Adipose tissue (tissue), 3 donors: Measurements from ENCODE around the gene EPHA3. TPM values are rescaled to one million over a fixed set of nuclear protein-coding genes. Genes with fewer than 3 reads are reported as not detected.

Experiments used
- H3K27ac ChIP-seq: one replicate; pipeline ENCODE4 v1.5.1; 2013; ENCODE audit warnings: low read depth, low read length
- WGBS, 3 donors: extraction: QIAGEN DNeasy Blood & Tissue Kit; methylation state at CpG; one replicate each; pipeline ENCODE4 v1.1.7; 2013; 5-methylcytosine and 5-hydroxymethylcytosine counted together
- polyA plus RNA-seq, 3 donors: library from polyadenylated mRNA; stranded (reverse); fragments of 200-250 nt; gene quantifications; one replicate each; pipeline ENCODE4 v1.2.3, GENCODE V29; 2013
- donor health status: healthy with polysubstance abuse.
- donor health status: Bipolar disorder and iron deficiency.
- donor health status: healthy.

The EPHA3 gene
- polyA plus RNA-seq, 3 donors: 0.84 to 2.3 (median 1.1) TPM

DNA sequence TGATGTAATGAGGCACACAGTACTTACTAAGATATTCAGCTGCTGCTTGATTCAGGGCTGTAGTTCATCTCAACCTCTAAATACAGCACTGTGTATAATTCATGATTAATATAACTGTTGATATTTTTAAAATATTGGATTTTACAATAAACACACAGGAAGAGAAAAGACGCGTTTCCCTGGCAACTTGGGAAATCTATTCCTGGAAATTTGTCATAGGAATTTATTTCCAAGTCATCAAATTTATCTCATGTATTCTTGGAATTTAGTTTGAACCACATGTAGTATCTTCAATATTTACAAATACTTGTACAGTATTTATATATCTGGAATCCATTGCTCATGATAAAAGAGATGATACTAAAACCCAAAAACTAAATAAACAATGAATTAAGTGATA, 30.6 kb downstream of the EPHA3 start:
- no peak overlapping the region for H3K27ac ChIP-seq
- WGBS, 3 donors: 62 to 72% (median 72%) methylated on average over 2 of the region's 2 CpGs

DNA sequence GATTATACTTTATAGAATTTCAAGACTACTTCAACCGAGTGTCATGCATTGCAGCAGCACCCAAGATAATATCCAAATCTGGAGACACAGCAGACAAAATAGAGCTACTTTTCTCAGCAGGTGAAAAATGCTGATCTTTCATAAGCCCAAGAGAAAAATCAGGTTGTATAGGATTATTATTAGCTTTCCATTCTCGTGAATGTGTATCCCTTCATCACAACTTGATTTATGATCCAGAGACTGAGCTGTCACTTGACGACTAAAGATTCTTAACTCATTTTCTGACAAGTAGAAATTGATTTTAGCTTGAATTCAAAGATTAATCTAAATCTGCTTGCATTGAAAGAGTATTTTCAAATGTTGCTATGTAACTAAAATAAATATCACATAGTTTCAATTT, 32.4 kb downstream of the EPHA3 start:
- 46 to 76% (median 62%) methylated on average over 3 of the region's 3 CpGs for WGBS, 3 donors
- no peak overlapping the region for H3K27ac ChIP-seq

DNA sequence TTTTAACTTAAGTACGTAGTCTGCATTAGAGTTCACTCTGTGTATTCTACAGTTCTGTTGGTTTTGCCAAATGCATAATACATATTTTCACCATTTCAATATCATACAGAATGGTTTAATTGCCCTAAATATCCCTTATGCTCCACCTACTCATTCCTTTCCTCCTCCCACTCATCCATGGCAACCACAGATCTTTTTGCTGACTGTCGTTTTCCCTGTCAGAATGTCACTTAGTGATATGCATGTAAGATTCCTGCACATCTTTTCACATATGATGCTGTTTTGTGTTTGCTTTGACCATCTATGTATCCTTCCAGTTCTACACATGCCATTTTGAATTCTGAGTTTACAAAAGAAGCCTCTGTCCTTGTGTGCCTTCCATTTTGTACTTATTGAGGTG, 36.7 kb downstream of the EPHA3 start:
- WGBS, 3 donors: 80 to 81% (median 81%) methylated on average over 2 of the region's 2 CpGs

DNA sequence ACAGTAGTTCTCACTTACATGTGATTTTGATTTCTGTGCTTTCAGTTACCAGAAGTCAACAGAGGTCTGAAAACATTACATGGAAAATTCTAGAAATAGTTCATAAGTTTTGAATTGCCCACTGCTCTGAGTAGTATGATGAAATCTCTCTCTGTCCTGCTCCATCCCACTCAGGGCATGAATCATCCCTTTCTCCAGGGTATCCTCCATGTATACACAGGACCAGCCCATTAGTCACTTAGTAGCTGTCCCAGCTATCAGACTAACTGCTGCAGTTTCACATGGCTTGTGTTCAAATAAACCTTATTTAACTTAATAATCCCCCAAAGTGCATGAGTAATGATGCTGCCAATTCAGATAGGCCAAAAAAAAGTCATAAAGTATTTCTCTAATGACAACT, 38.6 kb downstream of the EPHA3 start:
- H3K27ac ChIP-seq: no peak overlapping the region

More for the DNA sequence above, 36.7 kb downstream of the EPHA3 start:
- H3K27ac ChIP-seq: no peak overlapping the region

DNA sequence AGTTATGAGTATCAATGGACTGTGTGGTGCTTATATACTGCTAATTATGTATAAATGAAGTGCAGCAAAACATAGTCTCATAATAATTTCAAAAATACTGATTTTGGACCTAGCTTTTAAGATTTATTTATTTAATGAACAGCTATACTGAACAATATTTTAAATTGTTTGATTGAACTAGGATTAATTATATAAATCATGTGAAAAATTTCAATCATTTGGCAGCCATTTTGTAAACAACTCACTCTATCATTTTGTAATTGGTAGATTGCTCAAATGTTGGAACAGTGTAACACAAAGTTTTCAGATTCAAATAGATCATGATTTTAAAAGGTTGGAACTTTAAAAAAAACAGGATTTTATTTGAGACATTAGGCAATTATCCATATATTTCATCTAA, 47.0 kb downstream of the EPHA3 start:
- no peak overlapping the region for H3K27ac ChIP-seq

DNA sequence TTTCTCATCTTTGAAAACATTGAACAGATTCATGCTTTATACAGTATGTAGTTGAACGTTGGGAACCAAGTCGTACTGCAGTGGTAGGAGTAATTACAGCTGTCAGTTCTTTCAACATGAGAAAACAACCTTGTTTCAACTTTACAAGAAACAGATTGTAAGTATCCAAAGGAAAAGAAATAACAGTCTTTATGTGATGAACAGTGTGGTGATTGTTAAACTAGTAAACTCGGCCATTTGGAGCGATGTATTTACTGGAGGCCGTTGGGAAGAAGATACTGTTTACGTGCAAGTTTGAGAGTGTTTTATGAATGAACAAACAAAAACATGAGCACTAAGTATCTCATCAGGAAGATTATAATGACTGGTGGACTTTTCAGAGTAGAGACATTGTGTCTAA, 48.4 kb downstream of the EPHA3 start:
- no peak overlapping the region for H3K27ac ChIP-seq
- WGBS, 3 donors: 61 to 80% (median 79%) methylated on average over 6 of the region's 6 CpGs

DNA sequence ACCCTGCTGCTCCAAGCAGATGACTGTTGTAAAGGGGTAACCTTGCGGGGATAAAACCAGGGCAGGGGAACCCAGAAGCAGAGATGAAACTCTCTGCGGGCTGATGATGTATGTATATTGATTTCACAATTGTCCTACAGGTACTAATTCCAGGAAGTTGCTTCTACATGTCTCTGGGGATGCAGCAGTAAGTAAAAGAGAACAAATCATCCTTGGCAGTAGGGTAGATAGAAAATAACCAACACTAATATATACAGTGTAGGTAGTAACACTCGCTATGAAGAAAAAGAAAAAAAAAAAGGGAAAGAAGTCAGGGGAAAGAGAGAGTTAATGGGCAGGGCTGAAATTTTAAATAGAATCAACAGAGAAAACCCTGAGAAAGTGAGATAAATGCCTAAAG, 50.2 kb downstream of the EPHA3 start:
- H3K27ac ChIP-seq: no peak overlapping the region
- WGBS, 3 donors: 85 to 88% (median 88%) methylated on average over 3 of the region's 3 CpGs

DNA sequence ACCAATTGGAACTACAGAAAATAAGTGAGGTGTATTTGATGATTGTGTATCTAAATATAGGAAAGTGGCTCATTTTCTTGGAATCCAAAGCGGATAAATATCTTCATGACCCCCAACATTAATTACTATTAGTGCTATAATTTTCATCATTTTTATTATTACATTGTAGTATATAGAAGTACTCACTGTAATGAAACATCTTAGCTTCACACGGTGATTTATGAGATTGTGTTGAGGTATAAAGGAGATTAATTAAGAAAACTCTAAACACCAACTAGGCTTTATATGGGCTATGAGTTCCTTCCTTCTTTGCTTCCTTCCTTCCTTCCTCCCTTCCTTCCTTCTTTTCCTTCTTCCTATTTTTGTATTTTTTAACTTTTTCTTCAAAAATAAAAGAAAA, 52.2 kb downstream of the EPHA3 start:
- WGBS, 3 donors: 90 to 97% (median 97%) methylated on average over 2 of the region's 2 CpGs
- H3K27ac ChIP-seq: no peak overlapping the region

DNA sequence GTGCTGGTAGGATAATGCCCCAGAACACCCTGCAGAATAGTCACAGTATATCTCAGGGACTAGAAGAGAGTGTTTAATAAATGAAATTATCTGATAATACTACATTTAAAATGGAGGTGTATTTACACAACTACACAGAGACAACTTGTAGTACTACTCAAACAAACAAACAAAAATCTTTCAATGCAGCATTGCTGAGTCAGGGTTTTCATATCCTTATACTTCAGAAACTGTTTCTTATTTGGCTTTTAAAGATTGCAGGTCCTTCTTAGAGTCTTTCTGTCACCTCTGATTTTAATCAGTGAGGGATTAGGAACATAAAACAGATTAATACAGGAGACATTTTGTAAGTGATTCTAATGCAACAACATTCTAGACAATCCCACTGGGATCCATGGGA, 57.4 kb downstream of the EPHA3 start:
- no peak overlapping the region for H3K27ac ChIP-seq

DNA sequence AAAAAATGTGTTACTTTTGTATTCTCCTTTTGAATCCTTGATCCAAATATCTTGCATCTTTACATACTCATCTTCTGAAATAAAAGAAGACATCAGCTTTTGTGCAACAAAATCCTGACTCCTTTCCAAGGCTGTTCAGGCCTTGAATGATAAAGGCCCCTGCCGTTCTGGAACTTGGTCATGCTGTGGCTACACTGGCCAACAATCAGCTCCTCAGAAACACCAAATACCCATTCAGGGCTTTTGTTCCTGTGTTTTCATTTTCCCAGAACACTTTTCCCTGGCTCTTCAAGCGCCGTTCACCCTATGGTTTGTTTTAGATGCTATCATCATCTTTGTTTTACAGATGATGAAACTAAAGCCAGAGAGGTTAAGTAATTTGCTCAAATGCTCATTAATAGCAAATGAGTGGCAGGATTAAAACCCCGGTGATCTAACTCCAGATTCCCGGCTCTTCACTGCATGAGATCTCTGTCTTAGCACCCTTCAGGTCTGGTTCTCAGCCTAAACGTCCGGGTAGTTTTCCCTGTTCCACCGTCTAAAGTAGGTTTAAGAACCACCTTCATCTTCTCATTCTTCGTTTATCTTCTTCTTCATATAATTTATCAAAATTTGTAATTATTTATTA, 58.3 kb downstream of the EPHA3 start:
- no peak overlapping the region for H3K27ac ChIP-seq
- 74 to 86% (median 81%) methylated on average over 9 of the region's 9 CpGs for WGBS, 3 donors

DNA sequence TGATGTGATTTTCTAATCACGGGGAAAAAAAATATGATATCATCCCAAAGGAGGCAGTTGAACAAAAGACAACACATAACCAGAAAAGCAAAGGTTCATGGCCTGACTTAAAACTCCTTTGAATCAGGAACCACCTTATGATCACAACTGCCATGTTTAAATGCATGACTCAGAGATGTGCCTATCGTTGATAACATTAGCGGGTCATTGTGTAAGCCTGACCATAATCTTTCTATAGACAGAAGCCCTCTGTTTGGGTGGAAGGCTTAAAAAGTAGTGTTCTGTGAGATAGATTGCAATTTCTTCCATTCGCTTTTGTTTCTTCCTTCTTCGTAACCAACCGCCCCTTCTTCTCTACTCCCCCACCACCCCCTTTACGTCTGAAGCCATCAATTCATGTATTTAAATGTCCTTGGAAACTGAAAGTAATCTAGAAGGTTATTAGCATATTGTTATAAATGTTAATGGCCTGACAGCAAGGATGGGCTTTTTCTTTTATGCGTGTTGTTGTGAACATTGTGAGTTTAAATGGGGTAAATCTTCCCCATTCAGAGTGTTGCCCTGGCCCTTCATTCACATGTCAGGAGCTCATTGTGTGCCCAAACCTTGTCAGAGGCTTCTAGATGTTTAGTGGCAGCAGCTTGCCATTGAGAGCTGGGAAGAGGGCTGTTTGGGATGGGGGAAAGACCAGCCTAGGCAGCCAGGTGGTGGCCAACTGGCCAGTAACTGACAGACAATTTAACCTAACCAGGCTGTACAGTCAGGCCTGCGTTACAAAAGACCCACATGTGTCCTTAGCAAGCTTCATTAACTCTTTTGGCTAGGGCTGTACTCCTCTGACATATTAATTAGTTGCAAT, 64.5 kb downstream of the EPHA3 start:
- no peak overlapping the region for H3K27ac ChIP-seq
- 87 to 89% (median 88%) methylated on average over 9 of the region's 9 CpGs for WGBS, 3 donors

DNA sequence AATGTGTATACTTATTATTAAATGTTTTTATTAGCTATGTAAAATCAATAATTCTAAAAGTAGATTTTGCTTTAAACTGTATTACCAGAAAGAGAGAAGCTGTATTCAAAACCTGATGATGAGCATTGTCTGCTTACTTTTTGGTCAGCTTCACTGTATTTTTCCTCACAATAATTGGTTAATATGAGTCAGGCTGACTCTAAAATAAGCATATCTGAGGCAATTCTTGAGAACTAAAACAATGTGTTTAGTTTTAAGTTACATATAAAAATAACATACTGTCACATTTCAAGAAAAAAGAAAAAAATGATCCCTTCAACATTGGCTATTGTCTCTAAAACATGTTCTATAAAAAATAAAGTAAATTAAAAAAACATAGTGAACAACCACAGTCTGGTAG, 66.1 kb downstream of the EPHA3 start:
- H3K27ac ChIP-seq: no peak overlapping the region

DNA sequence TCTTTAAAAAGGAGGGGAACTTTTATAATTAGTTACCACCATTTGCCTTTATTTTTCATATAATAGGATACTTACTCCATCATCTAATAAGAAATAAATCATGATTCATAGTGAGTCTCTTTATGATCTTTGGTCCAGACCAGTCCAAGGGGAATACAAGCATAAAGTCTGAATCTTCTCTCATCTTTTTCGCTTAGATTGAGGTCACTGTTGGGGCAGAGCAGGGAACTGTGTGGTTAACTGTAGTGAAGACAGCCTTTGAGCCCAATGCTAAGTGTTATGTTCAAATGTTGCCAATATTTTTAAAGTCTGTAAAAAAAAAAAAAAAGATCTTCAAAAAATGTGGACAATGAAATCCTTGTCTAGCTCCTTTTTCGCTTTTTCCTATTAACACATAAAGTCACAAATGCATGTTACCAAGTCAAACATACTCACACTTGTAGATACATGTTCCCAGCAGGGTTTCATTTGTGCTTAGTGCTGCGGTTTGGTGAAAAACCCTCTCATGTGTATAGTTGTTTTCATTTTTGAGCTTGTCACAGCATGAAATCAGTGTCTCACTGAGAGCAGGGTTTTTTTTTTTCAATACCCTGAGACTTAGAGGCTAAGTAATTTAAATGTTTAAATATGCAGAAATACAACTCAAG, 72.1 kb downstream of the EPHA3 start:
- WGBS, 3 donors: 50 to 68% (median 66%) methylated on average over 3 of the region's 3 CpGs

DNA sequence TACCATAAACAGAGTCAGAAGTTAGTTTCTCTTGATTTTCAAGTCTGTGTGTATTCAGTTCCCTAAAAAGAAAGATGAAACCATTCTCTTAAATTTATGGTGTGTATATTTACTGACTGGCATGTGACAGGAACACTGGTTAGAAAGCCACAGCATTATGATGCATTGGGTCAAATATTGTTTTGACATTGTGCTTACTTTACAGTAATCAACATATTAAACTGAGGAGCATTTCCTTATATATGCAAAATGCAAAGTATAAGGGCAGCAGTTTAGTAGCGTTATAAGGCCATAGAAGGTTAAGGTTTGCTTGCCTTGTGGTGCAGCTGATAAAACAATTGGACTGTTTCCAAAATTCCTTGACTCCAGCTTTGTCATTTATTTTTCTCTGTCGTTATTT, 72.9 kb downstream of the EPHA3 start:
- WGBS, 3 donors: 11 to 32% (median 23%) methylated on average over 2 of the region's 2 CpGs
- no peak overlapping the region for H3K27ac ChIP-seq

More for the DNA sequence above, 72.1 kb downstream of the EPHA3 start:
- H3K27ac ChIP-seq: no peak overlapping the region

DNA sequence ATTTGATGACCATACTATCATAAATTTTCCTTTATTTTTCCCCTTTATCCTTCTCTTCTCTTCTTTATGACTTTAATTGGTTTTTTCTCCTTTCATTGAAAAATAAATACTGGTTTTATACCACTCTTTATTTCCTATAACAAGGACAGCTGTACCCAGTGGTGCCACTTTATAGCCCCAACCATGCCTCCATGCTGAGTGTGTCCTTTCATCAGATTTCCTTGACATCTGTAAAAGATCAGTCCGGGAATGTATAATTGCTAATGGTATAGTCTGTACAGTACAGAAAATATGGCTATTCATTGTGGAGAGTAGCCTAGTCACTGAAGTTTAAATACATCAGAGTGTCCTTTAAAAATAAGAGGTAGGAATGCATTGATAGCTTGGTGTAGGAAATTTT, 74.6 kb downstream of the EPHA3 start:
- no peak overlapping the region for H3K27ac ChIP-seq
- 83 to 100% (median 85%) methylated on average over 1 of the region's 1 CpG for WGBS, 3 donors

DNA sequence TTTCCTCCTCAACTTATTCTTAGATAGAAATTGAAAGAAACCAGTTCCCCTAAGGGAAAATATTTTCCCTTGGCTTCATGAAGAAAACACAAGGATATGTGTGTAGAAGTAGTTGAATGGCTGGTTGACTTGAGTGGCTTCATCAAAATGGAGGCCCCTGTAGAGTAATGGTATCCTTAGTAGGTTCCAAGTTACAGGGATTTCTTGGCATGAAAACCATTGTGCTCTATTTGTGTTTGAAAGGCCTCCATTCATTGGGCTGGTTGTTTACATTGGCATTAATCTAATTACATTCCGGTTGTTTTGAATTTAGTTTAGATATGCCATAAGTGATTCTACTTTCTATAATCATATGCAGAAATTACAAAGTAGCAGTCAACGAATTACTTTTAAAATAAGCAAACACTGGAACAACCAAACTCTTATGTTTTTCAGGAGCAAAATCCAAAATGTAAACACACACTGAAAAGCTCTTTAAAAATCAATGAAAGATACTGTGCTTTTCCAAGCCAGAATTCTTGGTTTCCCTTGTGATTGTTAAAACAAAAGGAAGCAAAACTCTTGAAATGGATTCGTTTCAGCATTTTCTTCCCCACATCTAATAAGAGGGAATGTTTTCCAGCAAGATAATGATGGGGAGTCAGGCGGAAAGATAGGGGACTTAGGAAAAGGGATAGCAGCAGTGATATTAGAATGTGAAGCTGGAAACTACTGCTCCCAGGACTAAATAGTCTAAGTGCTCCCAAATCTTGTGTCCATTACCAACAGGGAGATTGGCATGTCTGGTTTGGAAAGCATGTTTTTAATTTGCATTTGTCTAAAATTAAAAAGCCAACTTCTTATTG, 77.0 kb downstream of the EPHA3 start:
- 31 to 66% (median 64%) methylated on average over 4 of the region's 4 CpGs for WGBS, 3 donors
- H3K27ac ChIP-seq: no peak overlapping the region

DNA sequence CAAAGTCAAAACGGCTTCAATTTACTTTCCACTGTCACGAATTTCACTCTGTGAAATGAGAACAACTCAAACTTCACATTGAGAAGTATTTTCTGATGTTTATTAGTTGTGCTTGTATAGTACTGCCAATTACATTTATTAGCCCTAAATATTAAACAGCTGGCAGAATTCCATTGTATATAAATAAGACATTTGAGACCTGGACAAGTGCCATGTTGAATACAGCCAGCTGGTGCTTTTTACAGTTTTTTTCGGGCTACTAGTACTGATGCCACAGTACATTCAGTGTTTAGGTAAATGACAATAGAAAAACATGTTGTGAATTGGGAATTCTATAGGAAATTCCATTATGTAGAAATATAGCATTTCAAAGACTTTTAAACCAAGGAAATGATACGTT, 79.0 kb downstream of the EPHA3 start:
- H3K27ac ChIP-seq: no peak overlapping the region
- 77 to 87% (median 78%) methylated on average over 4 of the region's 4 CpGs for WGBS, 3 donors

DNA sequence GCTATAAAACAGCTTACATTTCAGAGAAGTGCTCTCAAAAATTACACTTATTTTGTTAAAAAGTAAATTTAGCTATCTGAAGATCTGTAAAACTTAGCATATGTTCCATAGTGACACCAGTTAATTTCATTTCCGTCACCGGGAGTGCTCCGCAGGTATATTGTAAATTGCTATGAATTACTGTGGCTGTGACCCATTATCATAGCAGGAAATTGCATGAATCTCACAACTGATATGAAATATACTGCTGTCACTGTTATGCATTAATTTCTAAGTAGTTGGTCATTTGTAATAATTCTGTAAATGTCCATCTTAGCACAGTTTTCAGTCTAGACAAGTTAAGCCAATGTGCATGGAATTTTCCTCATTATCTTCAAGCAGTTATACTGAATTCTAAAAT, 91.2 kb downstream of the EPHA3 start:
- WGBS, 3 donors: 73 to 80% (median 73%) methylated on average over 3 of the region's 3 CpGs
- H3K27ac ChIP-seq: no peak overlapping the region

DNA sequence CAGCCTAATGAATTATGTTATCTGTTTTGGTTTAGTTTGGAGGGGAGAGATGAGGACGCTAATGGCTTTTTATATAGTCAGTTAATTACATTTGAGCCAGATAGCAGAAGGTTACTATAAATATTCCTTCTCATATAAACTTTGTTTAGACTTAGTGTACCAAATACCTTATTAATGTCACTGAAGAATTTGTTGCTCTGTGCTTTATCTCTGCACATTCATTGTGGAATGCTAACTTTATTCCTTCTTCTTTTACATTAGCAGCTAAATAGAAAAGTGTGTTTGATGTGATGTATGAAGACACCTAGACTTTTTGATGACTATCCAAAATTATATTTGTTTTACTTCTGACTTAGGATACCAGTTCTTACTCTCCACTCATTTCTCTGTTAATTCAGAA, 105.2 kb downstream of the EPHA3 start:
- H3K27ac ChIP-seq: no peak overlapping the region
- WGBS, 3 donors: 57 to 73% (median 65%) methylated on average over 1 of the region's 1 CpG
